ENCODE results near the gene NPTN. TPM values are rescaled to one million over a fixed set of nuclear protein-coding genes. Genes with fewer than 3 reads are reported as not detected.

NPTN gene
- total RNA-seq, 4 donors from 2014 or later: 261 to 338 (median 333) TPM

DNA sequence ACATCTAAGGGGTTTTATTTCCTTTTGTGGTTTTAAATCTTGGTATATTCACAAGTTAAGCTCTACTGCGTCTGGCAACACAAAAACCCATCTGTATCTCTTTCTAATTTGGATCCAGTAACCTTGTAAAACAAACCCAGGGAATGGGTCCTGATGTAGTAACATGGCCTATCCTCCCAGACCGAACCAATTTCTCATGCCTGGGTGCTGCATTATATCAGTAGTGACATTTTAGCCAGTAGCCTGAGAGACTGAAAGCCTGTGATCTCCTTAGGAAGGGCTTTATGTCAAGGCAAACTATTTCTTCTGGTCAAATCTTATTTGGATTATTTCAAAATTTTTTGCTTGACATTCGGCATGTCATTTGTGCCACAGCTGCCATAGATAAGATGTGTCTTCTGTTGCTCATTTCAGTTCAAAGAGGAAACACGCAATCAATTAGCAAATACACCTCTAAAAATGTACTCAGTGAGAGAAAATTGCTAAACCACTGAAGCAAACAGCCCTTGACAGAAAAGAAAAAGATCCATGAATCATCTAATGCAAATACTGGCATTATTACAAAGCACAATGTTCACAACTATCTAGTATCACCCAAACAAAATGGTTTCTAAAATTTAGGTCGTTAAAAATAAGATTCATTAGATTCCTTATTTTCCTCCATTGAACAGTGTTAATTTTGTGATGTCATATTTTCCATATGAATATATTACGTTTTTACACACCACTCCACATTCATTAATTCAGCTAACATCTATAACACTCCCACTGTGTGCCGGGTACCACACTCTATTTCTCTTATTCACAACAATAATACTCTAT, 4.0 kb downstream of the NPTN start:
- Histone ChIP-seq H3K4me1 (peaks cover 22 to 88% (median 42%) of the 10 kb centered on the region in 3 donors), H3K4me3 (peak overlapping the region in 1 of 2 donors; percentile 6), H3K36me3 (no peaks in the 10 kb centered on the region), H3K9me3 (no peaks in the 10 kb centered on the region), H3K27me3 (no peaks in the 10 kb centered on the region), H3K27ac (peak overlapping the region; percentile 54 to 98 (median 84))
- ATAC-seq: no peak
- TF ChIP-seq POLR2A (IDR thresholded peaks at IDR 0.05) (no peak), POLR2AphosphoS5 (IDR thresholded peaks at IDR 0.05) (no peak), EP300 (IDR thresholded peaks at IDR 0.05) (no peak), CTCF (IDR thresholded peaks at IDR 0.05) (no peak)
- WGBS, 2 donors (ENCODE audit: low coverage in 1 of 2): 28 to 44% methylated on average over 6 to 7 of the region's 7 CpGs

- no peak overlapping the region for H3K4me3 ChIP-seq
- no peak for TF ChIP-seq CTCF (IDR thresholded peaks at IDR 0.05)
- no peak for TF ChIP-seq POLR2A (IDR thresholded peaks at IDR 0.05)
These were observed 5.1 kb downstream of the NPTN start for GRCh38 chr15:73628102-73628501.

DNA sequence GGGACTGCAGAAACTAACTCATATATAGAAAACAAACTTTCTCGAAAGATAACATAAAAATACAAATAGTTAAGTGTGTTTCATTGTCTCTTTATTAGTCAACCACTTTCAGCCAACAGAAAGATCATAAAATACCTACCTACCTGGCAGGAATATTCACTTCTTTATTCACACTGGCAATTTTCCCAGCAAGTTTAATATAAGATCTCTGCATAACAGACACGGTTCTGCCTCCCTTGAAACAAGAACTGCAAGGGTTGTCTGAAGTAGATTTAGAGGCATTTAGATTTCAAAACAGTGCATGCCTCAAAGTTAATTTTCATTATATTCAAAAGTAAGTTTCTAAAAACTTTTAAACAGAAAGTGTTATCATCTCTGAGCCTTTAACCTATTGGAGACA, 7.1 kb downstream of the NPTN start:
- no peak for ATAC-seq
- Histone ChIP-seq H3K27me3 (no peaks in the 10 kb centered on the region), H3K4me1 (peaks cover 40 to 100% (median 46%) of the 10 kb centered on the region in 3 donors), H3K4me3 (no peak overlapping the region), H3K36me3 (no peaks in the 10 kb centered on the region), H3K9me3 (no peaks in the 10 kb centered on the region), H3K27ac (peak overlapping the region; percentile 43 to 98 (median 84))
- TF ChIP-seq POLR2AphosphoS5 (IDR thresholded peaks at IDR 0.05) (no peak), POLR2A (IDR thresholded peaks at IDR 0.05) (no peak), EP300 (IDR thresholded peaks at IDR 0.05) (no peak), CTCF (IDR thresholded peaks at IDR 0.05) (no peak)
- 38 to 43% methylated on average over 2 of the region's 2 CpGs for WGBS, 2 donors (ENCODE audit: low coverage in 1 of 2)

More at GRCh38 chr15:73628102-73628501, 5.1 kb downstream of the NPTN start:
- no peak for ATAC-seq
- H3K4me1 ChIP-seq: peaks cover 28 to 92% (median 44%) of the 10 kb centered on the region in 3 donors
- H3K36me3 ChIP-seq: no peaks in the 10 kb centered on the region
- no peaks in the 10 kb centered on the region for H3K9me3 ChIP-seq
- peak overlapping the region; percentile 40 to 98 (median 76) for H3K27ac ChIP-seq
- H3K27me3 ChIP-seq: no peaks in the 10 kb centered on the region
- 20 to 22% methylated on average over 2 of the region's 2 CpGs for WGBS, 2 donors (ENCODE audit: low coverage in 1 of 2)

GRCh38 chr15:73624530-73624929, 8.7 kb downstream of the NPTN start:
- ATAC-seq: no peak
- Histone ChIP-seq H3K27ac (peak overlapping the region; percentile 44 to 98 (median 80)), H3K9me3 (no peaks in the 10 kb centered on the region)

More at GRCh38 chr15:73624530-73624929, 8.7 kb downstream of the NPTN start:
- TF ChIP-seq POLR2A (IDR thresholded peaks at IDR 0.05): no peak
- TF ChIP-seq CTCF (IDR thresholded peaks at IDR 0.05): no peak
- no peak for TF ChIP-seq EP300 (IDR thresholded peaks at IDR 0.05)
- TF ChIP-seq POLR2AphosphoS5 (IDR thresholded peaks at IDR 0.05): no peak
- WGBS, 2 donors (ENCODE audit: low coverage in 1 of 2): 8 to 10% methylated on average over 1 of the region's 1 CpG
- Histone ChIP-seq H3K36me3 (no peaks in the 10 kb centered on the region), H3K4me3 (no peak overlapping the region), H3K4me1 (peaks cover 42 to 100% (median 52%) of the 10 kb centered on the region in 3 donors), H3K27me3 (no peaks in the 10 kb centered on the region)
